NCI-H146 (cell line): ENCODE measurements around the gene CYS1.

ENCODE experiments used
- DNase-seq: peaks from one replicate; lab custom pipeline; 2025; lab: John Stamatoyannopoulos, UW

Gene CYS1

DNA sequence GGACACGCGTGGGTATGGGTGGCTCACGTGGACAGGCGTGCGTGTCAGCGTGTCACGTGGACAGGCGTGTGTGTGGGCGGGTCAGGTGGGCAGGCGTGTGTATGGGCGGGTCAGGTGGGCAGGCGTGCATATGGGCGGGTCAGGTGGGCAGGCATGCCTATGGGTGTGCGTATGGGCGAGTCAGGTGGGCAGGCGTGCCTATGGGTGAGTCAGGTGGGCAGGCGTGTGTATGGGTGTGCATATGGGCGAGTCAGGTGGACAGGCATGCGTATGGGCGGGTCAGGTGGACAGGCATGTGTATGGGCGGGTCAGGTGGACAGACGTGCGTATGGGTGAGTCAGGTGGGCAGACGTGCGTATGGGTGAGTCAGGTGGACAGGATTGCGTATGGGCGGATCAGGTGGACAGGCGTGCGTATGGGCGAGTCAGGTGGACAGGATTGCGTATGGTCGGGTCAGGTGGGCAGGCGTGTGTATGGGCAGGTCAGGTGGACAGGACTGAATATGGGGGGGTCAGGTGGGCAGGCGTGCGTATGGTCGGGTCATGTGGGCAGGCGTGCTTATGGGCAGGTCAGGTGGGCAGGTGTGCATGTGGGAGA, 67.7 kb downstream of the CYS1 start:
- DNase-seq = peak; percentile 99

DNA sequence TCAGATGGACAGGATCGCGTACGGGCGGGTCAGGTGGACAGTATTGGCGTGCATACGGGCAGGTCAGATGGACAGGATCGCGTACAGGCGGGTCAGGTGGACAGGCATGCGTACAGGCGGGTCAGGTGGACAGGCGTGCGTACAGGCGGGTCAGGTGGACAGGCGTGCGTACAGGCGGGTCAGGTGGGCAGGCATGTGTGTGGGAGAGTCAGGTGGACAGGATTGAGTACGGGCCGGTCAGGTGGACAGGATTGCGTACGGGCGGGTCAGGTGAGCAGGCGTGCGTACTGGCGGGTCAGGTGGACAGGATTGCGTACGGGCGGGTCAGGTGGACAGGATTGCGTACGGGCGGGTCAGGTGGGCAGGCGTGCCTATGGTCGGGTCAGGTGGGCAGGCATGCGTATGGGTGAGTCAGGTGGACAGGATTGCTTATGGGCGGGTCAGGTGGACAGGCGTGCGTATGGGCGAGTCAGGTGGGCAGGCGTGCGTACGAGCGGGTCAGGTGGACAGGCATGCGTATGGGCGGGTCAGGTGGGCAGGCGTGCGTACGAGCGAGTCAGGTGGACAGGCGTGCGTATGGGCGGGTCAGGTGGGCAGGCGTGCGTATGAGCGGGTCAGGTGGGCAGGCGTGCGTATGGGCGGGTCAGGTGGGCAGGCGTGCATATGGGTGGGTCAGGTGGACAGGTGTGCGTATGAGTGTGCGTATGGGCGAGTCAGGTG, 68.4 kb downstream of the CYS1 start:
- DNase-seq = peak; percentile 100

DNA sequence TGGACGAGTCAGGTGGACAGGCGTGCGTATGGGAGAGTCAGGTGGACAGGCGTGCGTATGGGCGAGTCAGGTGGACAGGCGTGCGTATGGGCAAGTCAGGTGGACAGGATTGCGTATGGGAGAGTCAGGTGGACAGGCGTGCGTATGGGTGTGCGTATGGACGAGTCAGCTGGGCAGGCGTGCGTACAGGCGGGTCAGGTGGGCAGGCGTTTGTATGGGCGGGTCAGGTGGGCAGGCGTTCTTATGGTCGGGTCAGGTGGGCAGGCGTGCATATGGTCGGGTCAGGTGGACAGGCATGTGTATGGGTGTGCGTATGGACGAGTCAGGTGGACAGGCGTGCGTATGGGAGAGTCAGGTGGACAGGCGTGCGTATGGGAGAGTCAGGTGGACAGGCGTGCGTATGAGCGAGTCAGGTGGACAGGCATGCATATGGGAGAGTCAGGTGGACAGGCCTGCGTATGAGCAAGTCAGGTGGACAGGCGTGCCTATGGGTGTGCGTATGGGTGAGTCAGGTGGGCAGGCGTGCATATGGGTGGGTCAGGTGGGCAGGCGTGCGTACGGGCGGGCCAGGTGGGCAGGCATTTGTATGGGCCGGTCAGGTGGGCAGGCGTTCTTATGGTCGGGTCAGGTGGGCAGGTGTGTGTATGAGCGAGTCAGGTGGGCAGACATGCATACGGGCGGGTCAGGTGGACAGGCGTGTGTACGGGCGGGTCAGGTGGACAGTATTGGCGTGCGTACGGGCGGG, 69.2 kb downstream of the CYS1 start:
- DNase-seq = peak; percentile 97

DNA sequence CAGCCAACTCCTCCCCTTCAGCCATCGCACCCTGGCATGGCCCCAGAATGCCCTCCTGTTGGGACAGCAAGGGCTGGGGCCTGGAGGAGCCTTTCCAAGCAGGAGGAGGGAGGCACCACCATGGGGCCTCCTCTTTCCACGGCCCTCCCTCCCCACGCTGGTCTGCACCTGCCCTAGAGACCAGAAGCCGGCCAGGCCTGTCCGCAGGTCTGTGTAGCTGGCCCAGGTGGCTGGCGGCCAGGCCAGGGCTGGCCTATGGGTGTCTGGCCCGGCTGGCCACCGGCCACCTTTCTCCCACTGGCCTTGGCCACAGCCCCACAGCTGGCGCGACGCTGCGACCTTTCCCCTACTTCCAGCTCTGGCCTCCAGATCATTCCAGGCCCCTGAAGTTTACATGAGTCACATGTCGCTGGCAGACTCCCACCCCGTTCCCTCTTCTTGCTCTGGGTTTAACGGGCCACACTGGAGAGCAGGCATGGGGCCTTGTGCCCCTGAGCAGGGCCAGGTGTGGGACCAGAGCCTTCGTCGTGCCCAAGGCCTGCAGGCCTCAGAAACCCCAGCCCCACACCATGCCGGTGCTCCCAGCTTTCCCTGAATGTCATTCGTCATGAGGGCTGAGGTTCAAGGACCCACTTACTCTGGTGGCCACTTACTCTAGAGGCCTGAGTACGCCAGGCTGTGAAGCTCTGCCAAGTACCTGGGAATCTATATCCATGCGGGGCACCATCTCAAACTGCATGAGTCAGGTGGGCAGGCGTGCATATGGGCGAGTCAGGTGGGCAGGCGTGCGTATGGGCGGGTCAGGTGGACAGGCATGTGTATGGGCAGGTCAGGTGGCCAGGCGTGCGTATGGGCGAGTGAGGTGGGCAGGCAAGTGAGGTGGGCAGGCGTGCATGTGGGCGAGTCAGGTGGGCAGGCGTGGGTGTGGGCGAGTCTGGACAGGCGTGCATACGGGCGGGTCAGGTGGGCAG, 70.1 kb downstream of the CYS1 start:
- DNase-seq = no peak

DNA sequence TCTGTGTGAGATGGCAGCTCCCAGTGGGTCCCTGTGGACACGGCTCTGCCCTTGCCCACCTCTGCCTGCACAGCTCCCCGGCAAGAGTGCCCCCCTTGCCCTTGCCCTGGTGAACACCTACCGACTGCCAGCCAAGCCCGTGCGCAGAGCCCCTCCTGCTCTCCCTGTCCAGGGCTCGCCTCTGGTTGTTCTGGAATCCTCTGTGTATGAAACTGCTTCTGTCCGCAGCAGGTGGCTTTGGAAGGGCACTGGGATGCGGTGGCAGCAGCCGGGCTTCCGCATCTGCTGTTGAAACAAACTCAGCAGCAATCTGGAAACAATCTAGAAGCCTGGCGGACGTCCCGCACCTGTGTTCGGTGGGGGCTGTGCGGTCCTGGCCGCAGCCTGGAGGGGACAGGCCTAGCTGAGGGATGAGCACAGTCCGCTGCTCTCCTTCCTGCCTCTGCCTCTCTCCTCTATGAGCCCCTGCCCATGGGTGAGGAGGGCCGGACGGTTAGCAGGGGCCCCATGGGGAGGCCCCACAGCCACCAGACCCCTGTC, 70.9 kb downstream of the CYS1 start:
- DNase-seq = no peak

DNA sequence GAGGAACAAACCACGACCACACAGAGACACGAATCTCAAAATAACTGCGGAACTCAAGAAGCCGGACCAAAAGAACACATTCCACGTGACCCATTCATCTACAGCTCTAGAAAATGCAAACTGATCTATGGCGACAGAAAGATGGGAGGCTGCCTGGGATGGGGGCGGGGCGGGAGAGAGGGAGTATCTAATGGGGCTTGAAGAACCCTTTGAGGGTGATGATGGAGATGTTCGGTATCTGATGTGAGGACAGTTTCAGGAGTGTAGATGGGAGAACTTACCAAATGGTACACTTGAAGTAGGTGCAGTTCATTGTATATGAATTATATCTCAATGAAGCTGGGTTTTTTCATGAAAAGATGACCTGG, 71.4 kb downstream of the CYS1 start:
- DNase-seq = no peak

DNA sequence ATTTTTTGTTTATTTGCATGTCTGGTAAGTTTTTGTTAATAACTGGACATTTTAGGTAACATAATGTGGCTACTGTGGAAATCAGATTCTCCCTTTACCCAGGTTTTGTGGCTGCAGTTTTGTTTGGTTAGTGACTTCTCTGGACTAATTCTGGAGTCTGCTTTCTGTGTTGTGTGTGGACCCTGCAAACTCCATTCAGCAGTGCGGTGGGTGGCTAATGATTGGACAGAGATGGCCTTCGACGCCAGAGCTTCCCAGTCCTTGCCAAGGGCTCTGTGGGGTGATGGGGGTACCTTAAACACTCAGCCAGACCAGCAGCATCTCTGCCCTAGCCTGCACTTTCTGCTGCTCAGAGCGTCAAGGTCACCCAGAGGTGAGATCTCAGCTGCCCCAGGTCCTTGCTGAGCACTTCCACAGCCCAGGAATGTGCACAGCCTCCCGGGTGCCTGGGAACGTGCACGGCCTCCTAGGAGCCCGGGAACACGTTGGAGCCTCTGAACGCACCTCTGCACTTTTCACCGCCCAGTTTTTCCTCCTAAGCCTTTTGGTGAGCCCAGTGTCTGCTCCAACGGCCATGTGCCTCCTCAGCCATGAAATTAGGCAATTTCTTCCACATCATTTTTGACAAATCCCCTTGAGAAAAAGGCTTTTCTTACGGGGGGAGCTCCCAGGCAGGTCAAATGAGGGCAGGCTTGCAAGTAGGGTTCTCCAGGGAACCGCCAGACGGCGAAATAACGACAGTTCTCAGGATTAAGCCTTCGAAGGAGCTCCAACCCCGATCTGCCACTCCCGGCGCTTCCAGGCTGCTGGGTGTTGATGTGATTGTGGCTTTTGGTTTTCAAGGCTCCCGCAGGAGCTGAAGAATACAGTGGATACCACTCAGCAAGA, 72.0 kb downstream of the CYS1 start:
- no peak for DNase-seq

DNA sequence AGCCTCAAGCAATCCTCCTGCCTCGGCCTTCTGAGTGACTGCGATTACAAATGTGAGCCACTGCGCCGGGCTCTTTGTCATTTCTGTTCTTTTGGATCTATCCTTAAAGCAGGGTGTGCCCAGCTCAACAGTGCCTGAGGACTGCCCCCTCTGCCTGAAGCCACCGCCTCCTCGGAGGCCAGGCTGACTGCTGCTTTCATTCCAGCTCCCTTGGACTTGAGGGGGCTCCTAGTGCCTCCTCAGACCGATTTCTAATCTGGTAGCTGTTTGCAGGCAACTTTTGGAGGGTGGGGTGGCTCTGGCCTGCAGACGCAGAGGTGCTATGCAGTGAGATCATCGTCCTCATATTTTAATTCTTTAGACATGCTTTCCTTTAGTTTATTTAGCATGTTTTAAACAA, 72.8 kb downstream of the CYS1 start:
- no peak for DNase-seq
